Prostate gland (tissue), 2 donors: Measurements from ENCODE around the gene SLIT3.
"Not testable (repeated sequence)": the region's sequence is repeated elsewhere in the genome, so short reads cannot be mapped to it uniquely, and the experiment has no call there.

Experiments
- CTCF ChIP-seq, 4 experiments: fragments of 200-600 bp in 2 of 4; fragments of 450-650 bp in 2 of 4; sonication (generic) in 2 of 4; IDR thresholded peaks; 1 replicate in 3 of 4; 2 replicates in 1 of 4; pipeline ENCODE4 v1.5.1; 2016 to 2019; ENCODE audit warnings: antibody characterized with exemption in 4 of 4, mild to moderate bottlenecking in 2 of 4, moderate library complexity in 2 of 4
- POLR2A ChIP-seq: fragments of 450-650 bp; IDR thresholded peaks from one replicate; pipeline ENCODE4 v1.6.1; 2016; ENCODE audit warnings: antibody characterized with exemption, mild to moderate bottlenecking
- POLR2AphosphoS5 ChIP-seq: sonication (generic); formaldehyde crosslinking; IDR thresholded peaks from one replicate; pipeline ENCODE4 v1.6.1; 2017; ENCODE audit warnings: antibody characterized with exemption

DNA sequence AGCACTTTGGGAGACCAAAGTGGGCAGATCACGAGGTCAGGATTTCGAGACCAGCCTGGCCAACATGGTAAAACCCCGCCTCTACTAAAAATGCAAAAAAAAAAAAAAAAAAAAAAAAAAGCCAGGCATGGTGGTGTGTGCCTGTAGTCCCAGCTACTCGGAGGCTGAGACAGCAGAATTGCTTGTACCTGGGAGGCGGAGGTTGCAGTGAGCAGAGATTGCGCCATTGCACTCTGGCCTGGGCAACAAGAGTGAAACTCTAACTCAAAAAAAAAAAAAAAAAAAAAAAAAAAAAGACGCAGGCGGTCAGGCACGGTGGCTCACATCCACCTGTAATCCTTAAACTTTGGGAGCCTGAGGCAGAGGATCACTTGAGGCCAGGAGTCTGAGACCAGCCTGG lies 160.7 kb downstream of the SLIT3 start:
- TF ChIP-seq POLR2AphosphoS5; CTCF (IDR thresholded peaks at IDR 0.05); POLR2A: not testable (repeated sequence)
